Measurements from ENCODE around the gene CYP1B1. TPM values are rescaled to one million over a fixed set of nuclear protein-coding genes. Genes with fewer than 3 reads are reported as not detected.

CYP1B1 gene
- total RNA-seq: 1 to 10 TPM; 4.8 to 6.3 TPM
- polyA plus RNA-seq (2013, experiment 1 of 2): 2.1 TPM
- 3.1 TPM for polyA plus RNA-seq (2013, experiment 2 of 2)
- long read RNA-seq, experiment 1, partial matches to known transcripts: 1 of 6 reads
- long read RNA-seq, experiment 1, other reads (novel, unspliced or antisense): 5 of 6 reads
- long read RNA-seq, experiment 2, full-length matches to known transcripts: 7 of 21 reads
- long read RNA-seq, experiment 2, partial matches to known transcripts: 2 of 21 reads
- long read RNA-seq, experiment 2, other reads (novel, unspliced or antisense): 12 of 21 reads
- long read RNA-seq, experiment 3, full-length matches to known transcripts: 10 of 21 reads
- long read RNA-seq, experiment 3, partial matches to known transcripts: 2 of 21 reads
- long read RNA-seq, experiment 3, other reads (novel, unspliced or antisense): 9 of 21 reads
- long read RNA-seq, experiment 4, partial matches to known transcripts: 0 of 2 reads
- long read RNA-seq, experiment 4, other reads (novel, unspliced or antisense): 2 of 2 reads

GRCh38 chr2:38075507-38076151 is at the start of gene CYP1B1:
Gene CYP1B1 (minus strand): TSS chr2:38076151. CDS start chr2:38075388, 763 bp downstream.
- Mint-ChIP-seq H3K27ac (peak within 1 kb of the TSS; percentile 92), H3K4me3 (peak within 1 kb of the TSS; percentile 57), H3K4me1 (peaks cover 37% of the 10 kb centered on the region), H3K27me3 (ENCODE audit: insufficient read depth) (peaks cover 49% of the 10 kb centered on the region), H3K9me3 (no peaks in the 10 kb centered on the region), H3K36me3 (ENCODE audit: low read depth) (peaks cover 18% of the 10 kb centered on the region)
- DNase-seq: peak; percentile 71
- no peaks in the 10 kb centered on the region for H3K4me1 ChIP-seq (ENCODE audit: control insufficient read depth, insufficient read depth, low read length)
- H3K27ac ChIP-seq (ENCODE audit: low read depth, low read length): no peak within 1 kb of the TSS
- H3K4me3 ChIP-seq (ENCODE audit: low read length): peak within 1 kb of the TSS; percentile 68
- peaks cover 38% of the 10 kb centered on the region for H3K27me3 ChIP-seq (ENCODE audit: control insufficient read depth, insufficient read depth, low read length, poor library complexity, severe bottlenecking)
- WGBS, 2 experiments (ENCODE audit: insufficient coverage in 1 of 2, insufficient read length in 1 of 2): 5 to 25% methylated on average over 12 to 46 of the region's 46 CpGs
- H3K9ac ChIP-seq (ENCODE audit: extremely low read depth, low read length, poor library complexity, severe bottlenecking): peak within 1 kb of the TSS; percentile 60
- TF ChIP-seq, protein P1, sequence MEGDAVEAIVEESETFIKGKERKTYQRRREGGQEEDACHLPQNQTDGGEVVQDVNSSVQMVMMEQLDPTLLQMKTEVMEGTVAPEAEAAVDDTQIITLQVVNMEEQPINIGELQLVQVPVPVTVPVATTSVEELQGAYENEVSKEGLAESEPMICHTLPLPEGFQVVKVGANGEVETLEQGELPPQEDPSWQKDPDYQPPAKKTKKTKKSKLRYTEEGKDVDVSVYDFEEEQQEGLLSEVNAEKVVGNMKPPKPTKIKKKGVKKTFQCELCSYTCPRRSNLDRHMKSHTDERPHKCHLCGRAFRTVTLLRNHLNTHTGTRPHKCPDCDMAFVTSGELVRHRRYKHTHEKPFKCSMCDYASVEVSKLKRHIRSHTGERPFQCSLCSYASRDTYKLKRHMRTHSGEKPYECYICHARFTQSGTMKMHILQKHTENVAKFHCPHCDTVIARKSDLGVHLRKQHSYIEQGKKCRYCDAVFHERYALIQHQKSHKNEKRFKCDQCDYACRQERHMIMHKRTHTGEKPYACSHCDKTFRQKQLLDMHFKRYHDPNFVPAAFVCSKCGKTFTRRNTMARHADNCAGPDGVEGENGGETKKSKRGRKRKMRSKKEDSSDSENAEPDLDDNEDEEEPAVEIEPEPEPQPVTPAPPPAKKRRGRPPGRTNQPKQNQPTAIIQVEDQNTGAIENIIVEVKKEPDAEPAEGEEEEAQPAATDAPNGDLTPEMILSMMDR (conservative IDR thresholded peaks at IDR 0.05): no peak
- peaks cover 20% of the 10 kb centered on the region for H3K36me3 ChIP-seq (ENCODE audit: control insufficient read depth, insufficient read depth, low read length)
- H3K9me3 ChIP-seq (ENCODE audit: control insufficient read depth, low read length): no peaks in the 10 kb centered on the region

- H3K9me3 Mint-ChIP-seq: peaks cover 42% of the 10 kb centered on the region
- H3K27ac Mint-ChIP-seq: no peak overlapping the region
- WGBS, 2 experiments (ENCODE audit: insufficient coverage in 1 of 2, insufficient read length in 1 of 2): 90 to 92% methylated on average over 5 of the region's 5 CpGs
- DNase-seq: no peak
- no peak overlapping the region for H3K4me3 Mint-ChIP-seq
- H3K4me1 Mint-ChIP-seq: peaks cover 3% of the 10 kb centered on the region
- Histone ChIP-seq H3K4me3 (ENCODE audit: low read length) (no peak overlapping the region), H3K9me3 (ENCODE audit: control insufficient read depth, low read length) (peaks cover 32% of the 10 kb centered on the region), H3K27ac (ENCODE audit: low read depth, low read length) (no peak overlapping the region), H3K27me3 (ENCODE audit: control insufficient read depth, insufficient read depth, low read length, poor library complexity, severe bottlenecking) (no peaks in the 10 kb centered on the region), H3K36me3 (ENCODE audit: control insufficient read depth, insufficient read depth, low read length) (no peaks in the 10 kb centered on the region), H3K4me1 (ENCODE audit: control insufficient read depth, insufficient read depth, low read length) (no peaks in the 10 kb centered on the region), H3K9ac (ENCODE audit: extremely low read depth, low read length, poor library complexity, severe bottlenecking) (no peak overlapping the region)
- H3K27me3 Mint-ChIP-seq (ENCODE audit: insufficient read depth): peaks cover 5% of the 10 kb centered on the region
- H3K36me3 Mint-ChIP-seq (ENCODE audit: low read depth): peaks cover 6% of the 10 kb centered on the region
- TF ChIP-seq, protein P1 (conservative IDR thresholded peaks at IDR 0.05): no peak
Measured at GRCh38 chr2:38125007-38125406, 49.1 kb upstream of the CYP1B1 start.

DNA sequence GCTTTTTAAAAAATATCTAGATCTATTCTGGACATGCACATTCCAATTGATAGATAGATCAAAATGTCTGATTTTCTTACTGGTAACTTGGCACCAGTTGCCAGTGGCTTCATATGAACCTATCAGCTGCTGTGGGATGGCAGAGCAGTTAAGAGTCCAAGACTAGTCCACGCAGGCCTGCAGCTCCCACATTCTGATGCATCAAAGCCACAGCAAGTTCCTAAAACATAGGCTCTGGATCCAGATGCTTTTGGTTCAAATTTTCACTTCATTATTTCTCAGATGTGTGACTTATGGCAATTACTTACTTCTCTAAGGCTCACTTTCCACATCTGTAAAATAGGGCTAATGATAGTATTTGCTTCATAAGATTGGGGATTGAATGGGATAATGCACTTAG is 48.0 kb upstream of the CYP1B1 start:
- TF ChIP-seq, protein P1 (conservative IDR thresholded peaks at IDR 0.05): no peak
- H3K9me3 ChIP-seq (ENCODE audit: control insufficient read depth, low read length): peaks cover 32% of the 10 kb centered on the region

More for the DNA sequence above, 48.0 kb upstream of the CYP1B1 start:
- Histone ChIP-seq H3K27ac (ENCODE audit: low read depth, low read length) (no peak overlapping the region), H3K4me3 (ENCODE audit: low read length) (no peak overlapping the region), H3K4me1 (ENCODE audit: control insufficient read depth, insufficient read depth, low read length) (no peaks in the 10 kb centered on the region), H3K36me3 (ENCODE audit: control insufficient read depth, insufficient read depth, low read length) (no peaks in the 10 kb centered on the region), H3K9ac (ENCODE audit: extremely low read depth, low read length, poor library complexity, severe bottlenecking) (no peak overlapping the region), H3K27me3 (ENCODE audit: control insufficient read depth, insufficient read depth, low read length, poor library complexity, severe bottlenecking) (no peaks in the 10 kb centered on the region)
- H3K27ac Mint-ChIP-seq: no peak overlapping the region
- peaks cover 33% of the 10 kb centered on the region for H3K9me3 Mint-ChIP-seq
- peaks cover 8% of the 10 kb centered on the region for H3K36me3 Mint-ChIP-seq (ENCODE audit: low read depth)
- H3K4me1 Mint-ChIP-seq: peaks cover 3% of the 10 kb centered on the region
- no peak overlapping the region for H3K4me3 Mint-ChIP-seq
- 88 to 89% methylated on average over 1 of the region's 1 CpG for WGBS, 2 experiments (ENCODE audit: insufficient coverage in 1 of 2, insufficient read length in 1 of 2)
- peaks cover 3% of the 10 kb centered on the region for H3K27me3 Mint-ChIP-seq (ENCODE audit: insufficient read depth)
- no peak for DNase-seq

Measured in endodermal cell (in vitro differentiated cells).